NT2/D1 (cell line): ENCODE measurements around the gene LPP.

Experiments
- DNase-seq: peaks from one replicate; pipeline ENCODE4 v3.0.0-alpha.2; 2011; ENCODE audit warnings: low read depth, low spot score
- H3K27me3 ChIP-seq: 2 replicates; pipeline ENCODE4 v1.6.0; 2011; ENCODE audit warnings: mild to moderate bottlenecking; ENCODE audit not compliant: insufficient read length, insufficient read depth
- H3K36me3 ChIP-seq: 2 replicates; pipeline ENCODE4 v1.6.1; 2011; ENCODE audit warnings: mild to moderate bottlenecking, low read length, mixed read lengths; ENCODE audit not compliant: insufficient read depth, insufficient read length
- H3K4me1 ChIP-seq: 2 replicates; pipeline ENCODE4 v1.5.1; 2011; ENCODE audit not compliant: insufficient read depth, insufficient read length
- H3K4me3 ChIP-seq: 2 replicates; pipeline ENCODE4 v1.5.1; 2011; ENCODE audit warnings: low read depth; ENCODE audit not compliant: insufficient read length
- H3K9ac ChIP-seq: 2 replicates; pipeline ENCODE4 v1.6.0; 2011; ENCODE audit warnings: low read depth; ENCODE audit not compliant: insufficient read length
- H3K9me3 ChIP-seq: 2 replicates; pipeline ENCODE4 v1.5.1; 2011; ENCODE audit warnings: mild to moderate bottlenecking, low read length; ENCODE audit not compliant: insufficient read depth
- SUZ12 ChIP-seq: IDR thresholded peaks from 2 replicates; pipeline ENCODE4 v1.6.1; 2011; ENCODE audit not compliant: insufficient read length, insufficient read depth; ENCODE audit errors: extremely low read depth
- YY1 ChIP-seq: IDR thresholded peaks from 2 replicates; pipeline ENCODE4 v1.6.1; 2011; ENCODE audit not compliant: insufficient read length, insufficient read depth
- ZNF274 ChIP-seq: IDR thresholded peaks from 2 replicates; pipeline ENCODE4 v1.6.1; 2011; ENCODE audit warnings: mild to moderate bottlenecking, low read depth, low read length

LPP gene

GRCh38 chr3:188860147-188860546 lies 706.2 kb downstream of the LPP start:
- H3K4me3 ChIP-seq = no peak overlapping the region
- no peaks in the 10 kb centered on the region for H3K36me3 ChIP-seq
- H3K27me3 ChIP-seq = no peaks in the 10 kb centered on the region
- no peak for TF ChIP-seq ZNF274
- TF ChIP-seq YY1 = no peak
- TF ChIP-seq SUZ12 = no peak
- H3K4me1 ChIP-seq = no peaks in the 10 kb centered on the region
- H3K9ac ChIP-seq = no peak overlapping the region
- no peaks in the 10 kb centered on the region for H3K9me3 ChIP-seq
- DNase-seq = no peak

GRCh38 chr3:188861842-188862744 lies 708.1 kb downstream of the LPP start:
- Histone ChIP-seq H3K9me3 (no peaks in the 10 kb centered on the region), H3K36me3 (peaks cover 10% of the 10 kb centered on the region), H3K4me3 (no peak overlapping the region), H3K4me1 (no peaks in the 10 kb centered on the region), H3K9ac (no peak overlapping the region), H3K27me3 (no peaks in the 10 kb centered on the region)
- no peak for DNase-seq
- TF ChIP-seq ZNF274 (no peak), SUZ12 (no peak), YY1 (no peak)

GRCh38 chr3:188863999-188864406 lies 710.0 kb downstream of the LPP start:
- no peaks in the 10 kb centered on the region for H3K9me3 ChIP-seq
- H3K4me3 ChIP-seq = no peak overlapping the region
- no peak for DNase-seq
- no peaks in the 10 kb centered on the region for H3K4me1 ChIP-seq
- peaks cover 15% of the 10 kb centered on the region for H3K36me3 ChIP-seq
- TF ChIP-seq ZNF274 = no peak
- TF ChIP-seq YY1 = no peak
- no peak for TF ChIP-seq SUZ12
- H3K27me3 ChIP-seq = no peaks in the 10 kb centered on the region
- H3K9ac ChIP-seq = no peak overlapping the region

- Histone ChIP-seq H3K4me1 (no peaks in the 10 kb centered on the region), H3K36me3 (peaks cover 21% of the 10 kb centered on the region), H3K4me3 (no peak overlapping the region), H3K9me3 (no peaks in the 10 kb centered on the region), H3K27me3 (no peaks in the 10 kb centered on the region), H3K9ac (no peak overlapping the region)
- TF ChIP-seq ZNF274 = no peak
- no peak for TF ChIP-seq SUZ12
- TF ChIP-seq YY1 = no peak
- DNase-seq = no peak
Measured at GRCh38 chr3:188867691-188868265, 713.8 kb downstream of the LPP start.

GRCh38 chr3:188868803-188869202 lies 714.8 kb downstream of the LPP start:
- Histone ChIP-seq H3K9ac (no peak overlapping the region), H3K4me3 (no peak overlapping the region), H3K27me3 (no peaks in the 10 kb centered on the region), H3K36me3 (peaks cover 27% of the 10 kb centered on the region), H3K9me3 (no peaks in the 10 kb centered on the region), H3K4me1 (no peaks in the 10 kb centered on the region)
- no peak for TF ChIP-seq SUZ12
- no peak for TF ChIP-seq YY1
- TF ChIP-seq ZNF274 = no peak
- DNase-seq = no peak

- Histone ChIP-seq H3K36me3 (peaks cover 32% of the 10 kb centered on the region), H3K9me3 (no peaks in the 10 kb centered on the region), H3K4me3 (no peak overlapping the region), H3K4me1 (no peaks in the 10 kb centered on the region), H3K27me3 (no peaks in the 10 kb centered on the region), H3K9ac (no peak overlapping the region)
- no peak for DNase-seq
- no peak for TF ChIP-seq YY1
- TF ChIP-seq ZNF274 = no peak
- no peak for TF ChIP-seq SUZ12
Measured at GRCh38 chr3:188869628-188870027, 715.7 kb downstream of the LPP start.

- no peak for DNase-seq
- Histone ChIP-seq H3K36me3 (peaks cover 35% of the 10 kb centered on the region), H3K9me3 (no peaks in the 10 kb centered on the region), H3K4me3 (no peak overlapping the region), H3K4me1 (no peaks in the 10 kb centered on the region), H3K9ac (no peak overlapping the region), H3K27me3 (no peaks in the 10 kb centered on the region)
- TF ChIP-seq YY1 (no peak), ZNF274 (no peak), SUZ12 (no peak)
Measured at GRCh38 chr3:188870431-188870830, 716.5 kb downstream of the LPP start.
